ENCODE results near the gene FLYWCH2.

- TF ChIP-seq CTCF (conservative IDR thresholded peaks at IDR 0.05; ENCODE audit: low read length): no peak
- TF ChIP-seq EZH2phosphoT487 (IDR thresholded peaks at IDR 0.05; ENCODE audit: borderline replicate concordance, low read depth, low read length): no peak
Observed at GRCh38 chr16:2881783-2882649, 999 bp upstream of the FLYWCH2 start.

All from OCI-LY7 (cell line).